ENCODE results near the gene MLLT3. TPM values are rescaled to one million over a fixed set of nuclear protein-coding genes. Genes with fewer than 3 reads are reported as not detected.
"Not testable (repeated sequence)": the region's sequence is repeated elsewhere in the genome, so short reads cannot be mapped to it uniquely, and the experiment has no call there.

Gene MLLT3
- total RNA-seq, 1 donor from 2014 or later: 79.1 TPM

DNA sequence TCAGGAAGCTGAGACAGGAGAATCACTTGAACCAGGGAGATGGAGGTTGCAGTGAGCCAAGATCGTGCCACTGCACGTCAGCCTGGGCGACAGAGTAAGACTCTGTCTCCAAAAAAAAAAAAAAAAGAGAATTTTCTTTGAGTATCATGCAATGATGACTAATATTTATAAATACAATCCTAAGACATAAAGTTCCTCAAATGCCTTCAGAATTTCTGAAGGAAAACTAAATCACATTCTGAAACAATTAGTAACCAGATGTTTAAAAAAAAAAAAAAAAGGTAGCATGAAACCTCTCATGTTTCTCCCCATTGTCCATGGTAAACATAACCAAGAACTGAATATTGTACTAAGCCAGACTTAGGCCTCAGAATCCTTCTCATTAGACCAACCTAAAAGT lies 23.1 kb downstream of the MLLT3 start:
- DNase-seq (ENCODE audit: low read depth): no peak

DNA sequence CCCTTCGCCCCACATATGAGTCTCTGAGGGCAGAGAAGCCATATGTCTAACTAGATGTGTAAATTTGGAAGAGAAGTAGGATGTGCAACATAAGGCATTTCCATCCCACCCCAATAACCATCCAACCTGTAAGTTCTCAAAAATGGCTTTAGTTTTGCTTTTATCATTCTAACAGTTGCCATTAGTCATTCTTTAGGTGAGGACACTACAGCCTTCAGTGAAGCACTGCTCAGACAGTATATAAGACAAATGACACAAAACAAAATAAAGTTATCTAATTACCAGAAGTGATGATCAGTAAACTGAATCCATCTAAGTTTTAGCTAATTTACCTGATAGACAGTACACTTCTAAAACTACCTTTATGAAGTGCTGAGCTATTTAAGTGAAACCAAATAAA lies 23.9 kb downstream of the MLLT3 start:
- DNase-seq (ENCODE audit: low read depth): no peak

DNA sequence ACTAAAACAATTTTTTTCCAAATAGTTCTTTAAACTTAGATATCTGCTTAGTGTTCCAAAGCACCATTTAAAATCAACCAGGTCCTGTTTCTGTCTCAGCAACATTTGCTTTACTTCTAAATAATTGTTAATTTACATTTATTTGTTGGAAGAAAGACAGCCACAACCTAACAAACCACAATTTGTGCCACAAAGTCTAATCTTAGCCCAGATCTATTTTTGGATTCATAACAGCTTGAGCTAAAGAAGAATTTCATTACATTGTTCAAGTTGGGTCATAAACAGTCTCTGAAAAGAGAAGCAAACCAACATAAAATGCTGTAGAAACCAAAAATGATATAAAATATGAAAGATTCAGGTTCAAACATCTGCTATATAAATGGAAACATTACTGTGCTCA lies 24.4 kb downstream of the MLLT3 start:
- DNase-seq (ENCODE audit: low read depth): peak; percentile 41

DNA sequence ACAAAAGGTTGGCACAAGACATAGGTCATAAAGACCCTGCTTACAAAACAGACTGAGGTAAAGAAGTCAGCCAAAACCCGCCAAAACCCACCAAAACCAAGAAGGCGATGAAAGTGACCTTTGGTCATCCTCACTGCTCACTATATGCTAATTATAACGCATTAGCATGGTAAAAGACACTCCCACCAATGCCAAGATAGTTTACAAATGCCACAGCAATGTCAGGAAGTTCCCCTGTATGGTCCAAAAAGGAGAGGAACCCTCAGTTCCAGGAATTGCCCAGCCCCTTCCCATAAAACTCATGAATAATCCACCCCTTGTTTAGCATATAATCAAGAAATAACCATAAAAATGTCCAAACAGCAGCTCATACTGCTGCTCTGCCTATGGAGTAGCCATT lies 27.7 kb downstream of the MLLT3 start:
- no peak for DNase-seq (ENCODE audit: low read depth)

DNA sequence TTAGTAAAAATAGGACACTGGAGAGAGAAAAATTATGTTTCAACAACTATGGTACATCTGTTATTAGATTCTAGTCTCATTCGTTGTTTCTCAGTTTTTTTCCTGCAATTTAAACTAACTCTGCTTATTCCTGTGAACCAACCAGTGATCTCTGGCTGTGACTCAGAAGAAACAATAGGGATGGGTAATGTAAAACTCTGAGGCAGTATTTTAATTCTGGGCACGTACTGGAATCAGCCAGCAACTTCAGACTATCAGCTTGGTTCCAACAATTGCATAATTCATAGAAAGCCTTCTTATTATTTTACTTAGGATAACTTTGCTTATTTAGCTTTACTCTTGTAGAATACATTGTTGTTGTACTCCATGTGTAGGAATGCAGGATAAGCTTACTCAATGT lies 28.8 kb downstream of the MLLT3 start:
- DNase-seq (ENCODE audit: low read depth): peak; percentile 33

DNA sequence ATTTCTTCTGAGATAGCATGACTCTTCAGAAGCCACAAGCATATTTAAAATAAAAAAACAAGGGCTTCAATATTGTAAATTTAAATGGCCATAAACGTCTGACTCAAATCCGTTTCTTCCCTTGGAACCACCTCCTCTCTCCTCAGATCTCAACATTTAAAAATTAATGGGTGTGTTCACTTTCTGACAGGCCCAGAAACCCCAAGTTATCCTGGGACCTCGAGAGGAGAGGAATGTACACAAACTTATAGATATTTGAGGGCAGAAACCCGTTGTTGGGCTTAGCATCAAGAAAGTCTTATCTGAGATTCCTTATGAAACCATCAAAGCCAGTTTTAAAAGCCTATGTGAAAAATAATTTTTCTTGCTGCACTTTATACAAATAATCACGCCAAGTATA lies 29.2 kb downstream of the MLLT3 start:
- no peak for DNase-seq (ENCODE audit: low read depth)

DNA sequence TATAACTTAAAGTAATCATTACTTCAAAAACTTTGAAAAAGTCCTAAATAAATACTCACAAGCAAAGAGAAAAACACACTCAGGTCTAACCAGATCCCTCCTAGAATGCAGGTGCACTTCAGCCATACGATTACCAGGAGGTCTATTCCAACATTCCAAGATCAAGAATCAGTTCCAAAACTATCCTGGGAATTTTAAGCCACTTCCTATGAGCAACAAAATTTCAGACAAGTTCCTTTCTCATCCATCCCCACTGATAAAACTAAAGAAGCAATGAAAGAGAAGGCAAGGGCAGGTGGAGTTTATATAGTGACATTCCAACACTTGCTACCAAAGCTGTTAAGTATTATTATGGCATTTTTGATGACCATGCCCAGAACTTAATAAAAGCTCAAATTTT lies 29.6 kb downstream of the MLLT3 start:
- no peak for DNase-seq (ENCODE audit: low read depth)

DNA sequence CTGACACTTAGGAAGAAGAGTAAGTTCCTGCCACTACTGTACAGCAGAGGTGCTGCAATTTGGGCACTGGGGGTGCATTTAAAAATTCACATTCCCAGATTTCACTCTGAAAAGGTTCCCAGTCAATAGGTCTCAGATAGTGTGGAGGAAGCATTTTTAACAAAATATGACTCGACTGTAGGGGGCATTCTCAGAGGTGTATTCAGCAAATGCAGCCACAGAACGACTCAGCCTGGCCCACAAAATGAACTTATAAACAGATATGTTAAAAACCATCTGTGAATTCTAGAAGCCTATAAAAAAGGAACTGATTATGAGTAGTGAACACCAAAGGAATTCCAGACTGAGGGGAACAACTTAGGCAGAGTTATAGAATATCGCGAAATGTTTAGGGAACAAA lies 31.1 kb downstream of the MLLT3 start:
- no peak for DNase-seq (ENCODE audit: low read depth)

DNA sequence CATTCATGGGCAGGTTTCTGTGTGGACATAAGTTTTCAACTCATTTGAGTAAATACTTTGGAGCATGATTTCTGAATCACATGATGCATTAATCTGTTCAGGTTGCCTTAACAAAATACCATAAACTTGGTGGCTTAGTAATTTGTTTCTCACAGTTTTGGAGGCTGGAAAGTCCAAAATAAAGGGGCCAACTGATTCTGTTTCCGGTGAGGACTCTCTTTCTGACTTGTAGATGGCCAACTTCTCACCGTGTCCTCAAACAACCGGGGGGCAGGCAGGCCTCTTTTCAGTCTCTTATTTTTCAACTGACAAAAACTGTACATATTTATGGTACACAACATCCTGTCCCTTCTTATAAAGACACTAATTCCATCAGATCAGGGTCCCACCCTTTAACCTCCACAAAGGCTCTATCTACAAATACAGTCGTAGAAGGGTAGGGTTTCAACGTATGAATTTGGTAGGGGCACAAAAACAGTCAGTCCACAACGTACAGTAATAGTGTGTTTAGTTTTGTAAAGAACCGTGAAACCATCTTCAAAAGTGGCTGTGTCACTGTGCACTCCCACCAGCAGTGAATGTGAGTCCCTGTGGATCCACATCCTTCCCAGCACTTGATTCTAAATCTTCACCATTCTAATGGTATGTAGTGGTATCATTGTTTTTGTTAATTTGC lies 37.2 kb downstream of the MLLT3 start:
- DNase-seq (ENCODE audit: low read depth): no peak

DNA sequence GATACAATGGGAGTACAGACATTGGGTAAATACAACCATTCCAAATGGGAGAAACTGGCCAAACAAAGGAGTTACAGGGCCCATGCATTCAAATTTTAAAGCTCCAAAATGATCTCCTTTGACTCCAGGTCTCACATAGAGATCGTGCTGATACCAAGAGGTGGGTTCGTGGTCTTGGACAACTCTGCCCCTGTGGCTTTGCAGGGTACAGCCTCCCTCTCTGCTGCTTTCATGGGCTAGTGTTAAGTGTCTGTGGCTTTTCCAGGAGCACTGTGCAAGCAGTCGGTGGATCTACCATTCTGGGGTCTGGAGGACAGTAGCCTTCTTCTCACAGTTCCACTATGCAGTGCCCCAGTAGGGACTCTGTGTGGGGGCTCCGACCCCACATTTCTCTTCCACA lies 39.2 kb downstream of the MLLT3 start:
- not testable (repeated sequence) for DNase-seq (ENCODE audit: low read depth)

DNA sequence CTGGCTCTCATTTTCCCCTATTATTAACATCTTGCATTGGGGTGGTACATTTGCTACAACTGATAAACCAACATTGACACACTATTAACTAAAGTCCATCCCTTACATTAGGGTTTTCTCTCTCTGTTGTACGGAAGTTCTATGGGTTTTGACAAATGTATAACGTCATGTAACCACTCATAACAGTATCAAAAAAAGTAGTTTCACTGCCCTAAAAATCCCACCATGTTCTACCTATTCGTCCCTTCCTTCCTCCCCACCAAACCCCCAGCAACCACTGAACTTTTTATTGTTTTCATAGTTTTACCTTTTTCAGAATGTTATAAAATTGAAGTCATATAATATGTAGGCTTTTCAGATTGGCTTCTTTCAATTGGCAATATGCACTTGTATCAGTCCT lies 40.1 kb downstream of the MLLT3 start:
- no peak for DNase-seq (ENCODE audit: low read depth)

DNA sequence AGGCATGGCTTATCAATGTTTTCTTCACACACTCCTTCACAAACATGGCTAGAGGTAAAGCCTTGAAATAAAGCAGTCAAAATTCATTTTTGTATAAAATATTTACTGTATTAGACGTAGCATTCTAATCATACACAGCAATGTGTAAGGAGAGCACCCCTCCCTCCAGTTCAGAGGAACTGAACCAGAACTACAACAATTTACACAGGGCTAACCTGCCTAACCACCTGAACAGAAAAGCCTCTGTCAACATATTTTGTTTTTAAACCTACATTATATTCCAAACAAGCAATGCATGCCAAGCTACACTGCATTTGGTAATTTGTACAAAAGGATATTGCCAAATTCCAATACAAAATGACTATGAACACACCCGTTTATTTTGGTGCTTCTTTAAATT lies 41.6 kb downstream of the MLLT3 start:
- no peak for DNase-seq (ENCODE audit: low read depth)

DNA sequence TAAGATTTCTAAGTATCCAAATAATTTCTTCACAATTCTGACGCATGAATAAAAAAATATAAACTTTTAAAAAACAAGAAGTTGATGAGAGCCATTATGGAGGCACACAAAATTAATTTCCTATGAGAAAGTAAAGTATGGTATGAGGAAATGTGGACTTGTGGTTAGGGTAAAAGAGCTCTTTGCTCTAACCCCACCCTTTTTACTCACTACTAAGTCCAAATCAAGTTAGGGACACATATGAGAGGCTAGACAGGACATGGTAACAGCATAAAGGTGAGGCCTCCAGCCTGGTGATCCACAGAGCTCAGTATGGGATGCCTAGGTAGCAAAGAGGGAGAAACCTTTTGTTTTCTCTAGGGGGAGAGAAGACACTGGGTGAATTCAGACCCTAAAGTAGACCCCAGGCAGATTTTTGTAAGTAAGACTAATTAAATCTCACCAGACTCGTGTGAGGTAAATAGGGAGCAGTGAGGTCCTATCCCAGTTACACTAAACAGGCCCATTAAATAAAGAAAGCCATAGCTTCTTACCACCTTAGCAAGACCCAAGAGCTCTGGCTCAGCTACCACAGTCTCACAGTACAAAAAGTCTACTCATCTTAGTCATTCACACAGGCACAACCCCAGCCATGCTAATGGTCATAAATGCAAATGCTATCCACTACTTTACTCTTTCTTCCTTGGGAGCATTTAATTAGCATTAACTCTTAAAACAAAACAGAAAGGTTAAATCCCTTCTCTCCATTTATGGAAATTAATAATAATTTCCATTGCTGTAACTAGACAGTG lies 42.6 kb downstream of the MLLT3 start:
- DNase-seq (ENCODE audit: low read depth): no peak

DNA sequence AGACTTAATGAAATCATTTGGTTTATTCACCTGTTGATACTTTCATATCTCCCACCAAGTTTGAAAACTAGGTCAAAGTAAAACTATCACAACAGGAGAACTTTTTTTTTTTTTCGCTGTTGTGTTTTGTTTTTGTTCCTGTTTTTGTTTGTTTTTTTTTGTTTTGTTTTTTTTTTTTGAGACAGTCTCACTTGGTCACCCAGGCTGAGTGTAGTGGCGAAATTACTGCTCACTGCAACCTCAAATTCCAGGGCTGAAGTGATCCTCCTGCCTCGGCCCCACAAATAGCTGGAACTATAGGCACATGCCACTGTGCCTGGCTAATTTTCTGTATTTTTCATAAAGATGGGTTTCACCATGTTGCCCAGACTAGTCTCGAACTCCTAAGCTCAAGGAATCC lies 49.3 kb downstream of the MLLT3 start:
- no peak for DNase-seq (ENCODE audit: low read depth)

DNA sequence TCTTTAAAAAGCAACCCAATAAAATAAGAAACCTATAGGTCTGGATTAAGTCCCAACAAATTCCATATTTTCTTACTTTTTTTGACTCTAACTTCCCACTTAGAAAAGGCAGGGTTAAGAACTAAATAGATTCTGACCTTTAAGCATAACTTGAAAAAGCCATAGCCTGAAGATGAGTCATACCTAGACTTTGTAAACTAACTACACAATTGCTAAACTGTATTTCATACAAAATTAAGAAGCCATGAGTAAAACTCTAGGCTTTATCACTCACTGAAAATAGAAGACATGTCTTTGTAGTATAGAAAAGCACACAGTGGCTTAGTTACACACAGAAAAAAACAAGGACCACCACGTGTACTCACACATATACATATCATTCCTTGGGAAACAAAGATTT lies 51.5 kb downstream of the MLLT3 start:
- no peak for DNase-seq (ENCODE audit: low read depth)

DNA sequence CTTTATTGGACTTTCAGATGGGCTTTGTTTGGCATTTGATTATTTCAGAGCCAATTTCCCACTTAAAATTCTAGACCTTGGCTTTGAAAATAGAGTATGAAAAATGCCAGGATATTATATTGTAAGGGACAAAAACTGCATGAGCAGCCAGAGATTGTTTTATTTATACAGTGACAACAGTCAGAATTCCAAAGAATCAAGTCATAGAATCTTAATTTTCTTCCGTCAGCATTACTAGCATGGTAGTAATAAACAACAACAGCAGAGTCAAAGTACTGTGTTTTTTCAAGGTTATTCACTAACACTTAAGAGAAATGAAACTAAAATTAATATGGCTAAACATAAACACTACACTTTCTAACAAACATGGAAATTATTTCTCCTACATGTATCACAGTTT lies 52.2 kb downstream of the MLLT3 start:
- DNase-seq (ENCODE audit: low read depth): no peak

DNA sequence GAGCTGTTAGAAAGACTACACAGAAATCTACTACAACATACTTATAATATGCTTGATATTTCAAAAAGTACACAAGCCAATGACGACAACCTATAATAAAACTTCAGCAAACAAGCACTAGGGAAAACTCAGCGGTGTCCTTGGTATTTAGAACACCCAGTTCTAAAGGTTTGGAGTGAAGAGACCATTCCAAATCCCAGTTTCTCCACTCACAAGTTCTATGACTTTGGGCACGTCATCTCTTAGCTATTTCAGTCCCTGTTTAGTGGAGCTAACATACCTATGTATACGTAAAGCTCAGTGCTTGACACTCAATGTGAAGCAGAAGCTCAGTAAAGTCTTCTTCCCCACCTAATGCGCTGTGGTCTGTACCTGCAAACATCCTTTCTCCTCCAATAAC lies 52.8 kb downstream of the MLLT3 start:
- no peak for DNase-seq (ENCODE audit: low read depth)

DNA sequence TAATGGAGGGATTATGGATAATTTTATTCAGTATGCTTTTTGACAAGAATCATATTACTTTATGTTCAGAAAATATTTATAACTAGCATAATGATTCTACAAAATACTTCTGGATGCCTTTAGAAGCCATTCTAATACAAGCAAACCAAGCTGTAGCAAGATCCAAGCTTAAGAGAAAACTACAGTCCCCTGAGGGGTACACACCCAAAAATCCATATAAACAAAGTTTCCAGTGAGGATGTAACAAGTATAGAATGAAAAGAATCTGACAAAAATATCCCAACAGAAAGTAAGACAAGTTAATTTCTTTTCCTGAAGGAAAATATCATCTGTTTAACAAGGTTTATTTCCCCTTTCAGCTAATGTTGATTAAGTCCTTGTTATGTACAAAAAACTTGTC lies 53.9 kb downstream of the MLLT3 start:
- DNase-seq (ENCODE audit: low read depth): no peak

DNA sequence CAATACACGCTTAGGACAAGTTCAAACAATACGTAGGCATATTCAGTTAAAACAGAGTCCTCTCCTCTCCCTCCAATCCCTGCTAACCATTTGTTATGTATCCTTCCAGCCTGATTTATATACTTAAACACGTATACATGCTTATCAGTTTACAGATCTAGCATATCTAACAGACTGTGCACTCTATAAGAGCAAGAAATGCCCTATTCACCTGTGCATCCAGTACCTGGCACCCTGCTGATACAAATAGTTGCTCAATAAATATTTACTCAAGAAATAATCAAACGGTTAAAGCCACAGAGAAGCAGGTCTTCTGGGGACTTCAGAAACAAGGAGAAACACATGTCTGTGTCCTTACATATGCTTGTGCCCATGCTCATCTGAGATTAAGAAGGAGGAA lies 55.9 kb downstream of the MLLT3 start:
- DNase-seq (ENCODE audit: low read depth): no peak

DNA sequence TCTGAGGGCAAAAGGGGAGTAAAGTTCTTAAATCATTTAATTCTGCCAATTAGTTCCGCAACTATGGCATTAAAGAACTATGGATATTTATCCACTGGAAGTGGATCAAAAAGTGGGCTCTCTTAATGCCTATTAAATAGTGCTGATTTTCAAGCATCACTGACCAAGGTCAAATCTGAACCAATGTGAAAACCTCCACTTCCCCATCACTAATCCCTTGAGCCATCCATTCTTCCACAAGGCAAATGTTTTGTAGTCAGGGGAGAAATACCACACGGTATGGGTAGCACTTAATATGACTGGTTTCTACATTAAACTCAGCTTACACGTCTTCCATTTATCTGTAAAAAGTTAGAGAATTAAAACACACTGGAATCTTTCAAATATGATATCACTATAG lies 57.6 kb downstream of the MLLT3 start:
- no peak for DNase-seq (ENCODE audit: low read depth)

DNA sequence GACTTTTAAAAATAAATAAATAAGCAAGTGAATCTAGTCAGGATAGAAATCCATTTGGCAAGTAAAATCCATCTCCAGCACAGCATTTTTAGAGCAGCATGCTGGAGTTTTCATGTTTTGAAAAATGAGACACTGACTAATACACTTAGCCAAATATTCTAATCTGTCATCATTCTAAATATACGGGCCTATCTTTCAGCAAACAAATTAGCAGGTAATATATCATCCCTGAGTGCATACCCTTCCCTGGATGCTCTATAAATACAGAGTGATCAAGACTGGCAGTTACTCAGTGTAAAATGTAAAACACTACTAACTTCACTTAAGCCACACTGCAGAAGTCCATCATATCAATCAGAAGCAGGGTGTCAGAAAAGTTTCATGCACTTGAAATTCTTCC lies 58.4 kb downstream of the MLLT3 start:
- no peak for DNase-seq (ENCODE audit: low read depth)

DNA sequence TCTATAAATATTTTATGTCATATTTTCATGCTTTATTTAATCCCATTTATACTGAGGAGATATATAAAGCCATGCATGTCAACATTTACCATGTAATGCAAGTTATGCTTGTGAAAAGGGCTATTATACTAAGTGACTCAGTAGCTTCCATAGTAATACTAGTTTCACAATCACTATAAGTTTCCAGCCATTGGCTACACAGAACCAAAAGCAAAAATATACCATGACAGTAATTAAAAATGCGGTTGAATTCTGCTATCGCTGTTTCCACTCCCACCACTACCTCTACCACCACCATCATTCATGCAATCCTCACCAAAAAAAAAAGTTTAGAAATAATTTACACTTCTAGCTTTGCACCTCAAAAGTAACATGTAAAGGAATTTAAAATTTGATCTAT lies 60.2 kb downstream of the MLLT3 start:
- no peak for DNase-seq (ENCODE audit: low read depth)

DNA sequence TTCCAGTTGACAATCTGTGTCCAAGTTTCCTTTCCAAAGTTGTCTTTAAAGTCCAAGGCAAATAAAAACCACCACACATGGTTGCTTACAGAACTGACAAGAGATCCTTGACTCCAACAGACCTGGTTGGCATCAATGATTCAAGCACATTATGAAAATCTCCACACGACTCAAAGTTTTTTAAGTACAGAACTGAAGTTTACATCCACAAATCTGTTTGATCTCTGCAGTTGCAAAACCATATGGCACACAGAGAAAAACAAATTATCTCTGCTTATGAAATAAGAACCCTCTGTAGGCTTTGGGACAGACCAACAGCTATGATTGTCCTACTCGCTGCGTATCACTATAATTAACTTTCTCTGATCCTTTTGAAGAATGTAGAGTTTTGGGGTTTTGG lies 60.8 kb downstream of the MLLT3 start:
- DNase-seq (ENCODE audit: low read depth): no peak
